HG02884 (cell line): ENCODE data around the gene ZFPM1.
"Not testable (repeated sequence)": the region's sequence is repeated elsewhere in the genome, so short reads cannot be mapped to it uniquely, and the experiment has no call there.

Experiments used
- ATAC-seq: cut with Tn5 transposase; IDR thresholded peaks from one replicate; pipeline ENCODE4 v1.9.1; 2021; ENCODE audit warnings: mild to moderate bottlenecking, moderate library complexity; ENCODE audit not compliant: unreplicated experiment

Gene ZFPM1

DNA sequence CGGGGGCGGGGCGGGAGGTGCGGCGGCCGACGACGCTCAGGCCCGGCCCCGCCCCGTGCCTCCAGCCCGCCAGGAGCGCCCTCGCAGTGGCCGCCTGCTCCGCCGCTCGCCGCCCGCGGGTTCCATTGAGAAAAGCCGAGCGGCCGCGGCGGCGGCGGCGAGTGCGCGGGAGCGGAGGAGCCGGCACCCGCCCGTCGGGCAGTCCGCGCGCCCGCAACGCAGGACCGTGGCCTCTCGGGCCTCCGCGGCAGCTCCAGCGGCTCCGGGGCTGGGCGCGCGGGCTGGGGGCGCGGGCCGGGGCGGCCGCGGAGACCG lies at the start of gene ZFPM1:
Gene ZFPM1 (plus strand): TSS at position 64 of the 315 bp plus-strand sequence. CDS start 359 bp downstream, outside the sequence.
- ATAC-seq, result no peak

DNA sequence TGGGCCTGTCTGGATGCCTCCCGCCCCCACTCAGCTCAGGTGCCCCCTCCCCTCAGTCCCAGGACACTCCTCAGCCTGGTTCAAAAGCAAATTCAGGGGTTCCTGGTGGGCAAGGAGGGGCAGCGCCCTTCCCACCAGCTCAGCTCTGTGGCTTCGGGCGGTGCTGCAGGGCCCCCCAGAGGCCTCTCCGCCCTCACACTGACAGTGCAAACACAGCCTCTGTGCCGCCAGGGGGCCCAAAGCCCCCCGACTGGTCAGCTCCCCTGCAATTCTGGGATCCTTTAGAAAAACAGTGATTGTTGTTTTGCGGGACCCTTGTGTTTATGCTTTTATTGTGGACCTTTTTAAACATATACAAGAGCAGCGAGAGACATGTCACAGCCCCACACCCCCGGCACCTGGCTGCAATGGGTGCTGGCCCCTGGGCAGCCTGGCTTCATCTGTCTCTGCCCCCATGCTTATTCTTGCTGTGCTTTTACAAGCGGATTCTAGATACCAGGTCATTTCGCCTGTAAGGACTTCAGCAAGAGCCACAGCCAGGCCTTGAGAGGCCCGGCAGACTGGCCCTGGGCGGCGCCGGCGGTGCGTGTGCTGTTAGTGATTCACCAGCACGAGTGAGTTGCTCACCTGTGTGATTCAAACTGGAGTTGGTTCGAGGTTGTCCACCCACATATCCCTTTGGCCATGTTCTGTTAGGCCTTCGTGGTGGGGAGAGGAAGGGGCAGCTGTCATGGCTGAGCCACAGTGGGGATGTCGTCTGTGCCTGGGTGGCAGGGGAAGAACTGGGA lies 49.1 kb upstream of the ZFPM1 start:
- ATAC-seq, result no peak

DNA sequence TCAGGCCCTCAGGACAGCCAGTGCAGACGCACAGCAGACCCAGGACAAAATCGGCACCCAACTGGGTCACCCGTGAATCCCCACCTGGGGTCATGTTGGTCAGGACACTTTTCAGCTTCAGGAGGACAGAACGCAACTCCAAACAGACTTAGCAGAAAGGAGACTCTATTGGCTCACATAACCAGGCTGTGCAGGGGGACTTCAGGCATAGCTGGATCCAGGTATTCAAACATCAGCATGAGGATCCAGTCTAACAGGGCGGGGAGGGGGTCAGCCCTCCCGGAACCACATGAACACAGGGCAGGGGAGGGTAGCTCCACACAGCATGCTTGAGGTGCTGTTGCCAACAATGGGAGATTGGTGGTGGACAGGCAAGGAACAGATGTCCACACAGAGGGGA lies 48.3 kb upstream of the ZFPM1 start:
- ATAC-seq, result no peak

DNA sequence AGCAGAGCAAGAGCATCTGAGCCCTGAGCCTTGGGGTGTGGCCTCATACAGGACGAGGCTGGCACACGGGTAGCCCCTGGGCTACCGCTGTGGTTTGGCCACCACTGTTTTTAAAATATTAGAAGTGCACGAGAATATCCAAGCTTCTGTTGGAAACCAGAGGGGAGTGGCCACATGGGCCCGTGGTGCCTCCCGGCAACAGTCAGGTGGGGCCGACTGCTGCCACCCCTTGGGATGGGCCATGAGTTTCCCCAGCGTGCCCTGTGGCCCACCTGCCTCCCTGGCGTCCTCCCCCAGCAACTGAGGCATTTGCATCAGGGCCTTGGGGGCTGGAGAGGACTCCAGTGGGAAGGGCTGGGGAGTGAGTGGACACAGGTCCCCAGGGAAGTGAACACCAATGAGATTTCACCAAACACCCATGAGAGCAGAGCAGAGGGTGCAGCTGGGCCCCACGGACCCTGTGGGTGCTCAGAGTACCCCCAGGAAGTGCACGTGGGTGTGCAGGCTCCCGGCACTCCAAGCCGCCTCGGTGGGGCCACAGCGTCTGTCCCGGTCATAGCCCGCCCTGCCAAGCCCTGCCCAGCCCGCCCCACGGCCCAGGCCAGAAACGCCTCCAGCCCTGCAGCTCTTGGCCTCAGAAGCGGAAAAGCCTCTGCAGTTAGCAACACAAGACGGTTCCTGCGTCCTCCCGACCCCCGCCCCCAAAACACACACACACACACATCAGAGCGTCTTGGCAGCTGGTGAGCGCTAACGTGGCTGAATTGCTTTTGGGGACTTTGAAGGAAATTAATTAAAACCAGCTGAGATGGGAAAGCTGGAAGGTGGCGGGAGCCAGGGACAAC lies 47.6 kb upstream of the ZFPM1 start:
- ATAC-seq, result no peak

DNA sequence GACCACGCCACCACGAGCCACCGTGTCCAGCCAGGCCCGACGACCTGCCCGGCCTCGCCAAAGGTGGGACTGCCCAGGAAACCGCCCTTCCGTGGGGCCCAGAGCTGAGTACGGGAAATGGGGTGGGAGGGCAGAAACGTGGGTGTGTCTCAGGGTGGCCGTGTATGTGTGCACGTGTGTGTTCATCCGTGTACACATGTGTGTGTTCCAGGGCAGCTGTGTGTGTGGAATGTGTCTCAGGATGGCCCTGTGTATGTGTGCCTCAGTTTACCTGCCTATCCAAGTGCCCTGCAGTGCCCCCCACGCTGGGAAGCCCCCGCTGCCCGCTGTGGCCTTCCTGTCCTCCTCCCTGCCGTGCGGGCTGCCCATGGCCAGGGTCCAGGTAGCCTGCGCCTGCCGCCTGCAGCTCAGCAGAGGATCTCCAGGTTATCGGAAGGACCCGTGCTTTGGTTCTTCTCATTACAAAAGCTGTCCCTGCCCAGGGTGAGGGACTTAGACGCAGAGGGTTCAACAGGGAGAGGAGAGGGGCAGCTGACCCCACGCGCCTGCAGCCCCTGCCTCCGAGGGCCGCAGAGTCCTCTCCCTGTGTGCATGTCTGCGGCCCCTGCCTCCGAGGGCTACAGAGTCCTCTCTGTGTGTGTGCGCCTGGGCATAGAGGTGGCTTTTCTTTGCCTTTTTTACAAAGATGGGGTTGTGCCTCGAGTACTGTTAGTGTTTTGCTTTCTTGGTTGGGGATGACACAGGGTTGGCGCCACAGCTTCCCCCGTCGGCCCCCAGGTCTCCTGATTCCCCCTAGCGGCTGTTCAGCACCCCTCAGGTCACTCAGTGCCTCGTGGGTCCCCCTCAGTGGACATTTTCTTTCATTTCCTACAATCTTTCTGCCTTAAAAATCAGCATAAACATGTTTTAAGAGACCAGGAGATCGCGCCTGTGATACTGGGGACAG lies 46.7 kb upstream of the ZFPM1 start:
- ATAC-seq, result no peak

DNA sequence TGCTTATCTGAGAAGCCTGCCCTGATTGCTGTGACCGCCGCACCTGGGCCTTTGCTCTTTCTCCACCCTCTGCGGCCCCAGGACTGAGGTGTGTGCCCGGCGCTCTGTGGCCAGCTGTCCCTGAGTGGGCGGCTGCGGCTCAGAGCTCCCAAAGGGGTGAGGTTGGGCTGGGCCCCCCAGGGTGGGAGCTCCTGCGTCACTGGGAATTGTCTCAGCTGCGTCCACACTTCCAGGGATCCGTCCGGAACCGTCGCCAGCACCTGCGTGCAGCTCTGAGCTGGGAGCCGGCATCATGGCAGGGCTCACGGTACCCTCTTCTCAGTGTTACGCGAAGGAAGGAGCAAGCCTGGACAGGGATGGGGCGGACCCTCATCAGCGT lies 46.0 kb upstream of the ZFPM1 start:
- ATAC-seq, result no peak

DNA sequence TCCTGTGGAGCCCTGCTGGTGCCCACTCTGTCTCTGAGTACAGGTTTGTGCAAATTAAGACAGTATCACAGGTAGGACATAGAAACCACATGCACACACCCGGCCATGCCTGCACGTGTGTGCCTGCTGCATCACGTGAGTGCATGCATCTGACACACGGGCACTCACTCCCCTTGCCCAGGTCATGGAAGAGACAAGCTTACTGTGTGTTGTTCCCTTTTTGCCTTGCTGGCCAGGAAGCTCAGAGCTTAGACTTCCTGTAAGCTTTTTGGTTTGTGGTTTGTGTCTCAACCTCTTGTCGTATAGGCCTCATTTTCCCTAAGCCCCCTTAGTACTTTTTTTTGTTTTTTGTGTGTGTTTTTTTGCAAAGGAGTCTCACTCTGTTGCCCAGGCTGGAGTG lies 45.3 kb upstream of the ZFPM1 start:
- no peak for ATAC-seq

DNA sequence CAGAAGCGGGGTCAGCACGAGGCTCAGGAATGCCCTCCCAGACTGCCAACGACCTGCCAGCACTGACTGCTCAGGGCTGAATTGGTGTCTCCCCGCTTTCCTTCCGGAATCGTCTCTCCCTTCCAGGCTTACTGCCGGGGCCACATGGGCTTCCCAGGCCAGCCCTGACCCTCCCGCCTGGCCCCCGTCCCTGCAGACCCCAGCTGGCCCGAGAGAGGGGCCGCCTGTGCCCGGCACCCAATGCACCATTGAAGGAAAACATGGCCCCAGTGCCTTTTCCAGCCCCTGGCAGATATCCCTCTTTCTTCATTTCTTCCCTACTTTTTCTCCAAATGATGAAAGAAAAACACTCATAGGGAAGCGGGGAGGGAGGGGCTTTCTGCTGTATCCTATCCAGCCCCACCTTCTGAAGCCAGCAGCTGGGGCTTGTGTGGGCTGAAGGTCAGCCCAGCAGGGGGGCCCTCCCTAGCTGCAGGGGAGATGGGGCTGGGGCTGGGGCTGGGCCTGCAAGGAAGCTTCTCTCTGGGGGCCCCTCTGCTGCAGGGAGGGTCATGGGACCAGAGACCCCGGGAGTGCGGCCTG lies 44.4 kb upstream of the ZFPM1 start:
- no peak for ATAC-seq

DNA sequence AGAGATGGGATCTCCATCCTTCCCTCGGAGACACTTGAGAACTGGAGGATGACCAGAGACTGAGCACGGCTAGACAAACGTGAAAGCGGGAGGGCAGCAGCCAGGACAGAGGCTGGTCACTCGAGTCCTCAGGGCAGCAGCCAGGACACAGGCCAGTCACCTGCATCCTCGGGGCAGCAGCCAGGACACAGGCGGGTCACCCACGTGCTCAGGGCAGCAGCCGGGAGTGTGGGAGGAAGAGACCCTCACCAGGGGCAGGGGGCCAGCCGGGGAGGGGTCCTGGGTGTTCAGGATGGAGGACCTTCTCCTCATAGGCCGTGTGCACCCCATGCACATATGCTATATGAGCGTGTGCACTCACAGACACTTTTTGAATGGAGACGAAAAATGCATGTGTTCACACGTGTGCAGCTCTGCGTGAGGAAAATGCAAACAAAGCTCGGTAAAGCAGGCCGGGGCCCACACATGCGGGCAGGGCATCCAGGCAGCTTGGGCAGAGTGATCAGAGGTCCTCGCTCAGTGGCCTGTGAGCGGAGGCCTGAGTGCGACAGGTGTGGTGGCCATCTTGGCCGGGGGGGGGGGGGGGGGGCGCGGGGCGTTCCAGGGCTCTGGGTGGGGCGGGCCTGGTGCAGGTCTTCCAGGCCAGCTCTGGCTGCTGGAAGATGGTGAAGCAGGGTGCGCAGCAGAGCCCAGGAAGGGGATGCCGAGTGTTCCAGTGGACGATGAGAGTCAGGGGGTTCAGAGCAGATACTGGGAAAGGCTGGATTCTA lies 43.6 kb upstream of the ZFPM1 start:
- no peak for ATAC-seq

DNA sequence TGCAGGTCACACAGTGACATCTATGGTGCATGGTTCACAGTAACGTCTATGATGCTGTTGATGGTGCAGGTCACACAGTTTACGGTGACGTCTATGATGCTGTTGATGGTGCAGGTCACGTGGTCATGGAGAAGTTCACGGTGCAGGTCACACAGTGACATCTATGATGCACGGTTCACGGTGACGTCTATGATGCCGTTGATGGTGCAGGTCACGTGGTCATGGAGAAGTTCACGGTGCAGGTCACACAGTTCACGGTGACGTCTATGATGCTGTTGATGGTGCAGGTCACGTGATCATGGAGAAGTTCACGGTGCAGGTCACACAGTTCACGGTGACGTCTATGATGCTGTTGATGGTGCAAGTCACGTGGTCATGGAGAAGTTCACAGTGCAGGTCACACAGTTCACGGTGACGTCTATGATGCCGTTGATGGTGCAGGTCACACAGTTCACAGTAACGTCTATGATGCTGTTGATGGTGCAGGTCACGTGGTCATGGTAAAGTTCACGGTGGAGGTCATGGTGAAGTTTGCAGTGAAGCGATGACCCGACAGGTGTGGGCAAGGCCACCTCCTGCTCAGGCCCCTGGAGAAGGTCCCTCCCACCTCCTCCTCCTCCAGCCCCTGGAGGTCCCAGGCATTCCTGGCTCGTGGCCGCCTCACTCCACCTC lies 42.6 kb upstream of the ZFPM1 start:
- ATAC-seq, result not testable (repeated sequence)

DNA sequence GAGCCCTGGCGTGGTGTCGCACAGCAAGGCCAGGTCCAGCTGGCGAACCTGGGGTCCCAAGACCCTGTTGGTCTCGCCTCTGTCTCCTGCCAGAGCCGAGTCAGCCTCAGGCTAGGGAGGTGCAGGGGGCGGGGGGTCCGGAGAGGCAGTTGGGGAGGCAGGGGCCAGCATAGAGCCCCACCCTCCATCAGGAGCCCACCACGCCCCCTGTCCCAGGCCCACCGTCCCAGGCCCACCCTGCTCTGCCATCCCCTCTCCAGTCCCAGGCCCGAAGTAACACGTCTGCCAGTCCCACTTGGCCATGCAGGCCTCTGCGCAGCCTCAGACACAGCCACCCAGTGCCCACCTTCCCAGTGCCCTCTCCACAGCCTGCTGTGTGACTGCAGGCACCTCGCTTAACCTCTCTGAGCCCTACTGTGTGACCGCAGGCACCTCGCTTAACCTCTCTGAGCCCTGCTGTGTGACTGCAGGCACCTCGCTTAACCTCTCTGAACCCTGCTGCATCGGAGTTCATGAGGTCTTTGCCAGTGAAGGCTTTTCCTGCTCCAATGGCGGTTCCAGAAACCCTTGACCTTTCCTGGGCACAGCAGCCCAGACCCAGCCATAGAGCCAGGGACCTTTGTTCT lies 41.0 kb upstream of the ZFPM1 start:
- ATAC-seq, result no peak

DNA sequence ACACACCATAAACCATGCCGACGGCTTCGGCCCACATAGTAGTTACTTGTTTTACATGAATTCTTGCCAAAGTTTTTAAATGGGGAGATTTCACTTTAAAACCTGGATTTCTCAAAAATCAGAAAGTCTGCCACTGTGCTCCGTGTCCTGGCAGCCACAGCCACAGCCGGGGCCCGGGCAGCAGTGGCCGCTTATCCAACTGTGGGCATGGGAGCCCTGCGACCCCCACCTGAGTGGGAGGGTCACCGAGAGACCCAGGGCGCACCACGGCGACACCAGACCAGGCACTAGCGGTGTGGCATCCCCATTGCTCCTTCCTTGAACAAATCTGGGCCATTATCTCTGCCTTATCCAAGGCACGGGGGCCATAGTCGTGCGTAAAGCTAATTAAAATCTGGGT lies 40.3 kb upstream of the ZFPM1 start:
- no peak for ATAC-seq

DNA sequence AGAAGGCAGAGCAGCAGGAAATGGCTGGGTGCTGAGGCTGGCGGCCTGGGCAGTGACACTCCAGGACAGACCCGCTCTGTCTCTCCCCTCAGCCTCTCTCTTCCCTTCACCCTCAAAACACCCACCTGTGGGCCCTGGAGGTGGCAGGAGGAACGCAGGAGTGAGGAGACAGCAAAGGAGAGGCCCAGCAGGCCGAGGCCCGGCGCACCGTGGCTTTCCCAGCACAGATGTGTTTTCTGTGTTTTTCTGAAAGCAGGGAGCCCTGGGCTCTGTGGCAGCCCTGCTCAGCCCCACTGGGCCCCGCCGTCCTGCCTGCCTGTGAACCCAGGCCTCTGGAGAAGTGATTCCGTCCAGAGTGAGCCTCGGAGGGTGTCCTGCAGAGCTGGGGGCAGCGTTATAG lies 39.8 kb upstream of the ZFPM1 start:
- ATAC-seq, result no peak

DNA sequence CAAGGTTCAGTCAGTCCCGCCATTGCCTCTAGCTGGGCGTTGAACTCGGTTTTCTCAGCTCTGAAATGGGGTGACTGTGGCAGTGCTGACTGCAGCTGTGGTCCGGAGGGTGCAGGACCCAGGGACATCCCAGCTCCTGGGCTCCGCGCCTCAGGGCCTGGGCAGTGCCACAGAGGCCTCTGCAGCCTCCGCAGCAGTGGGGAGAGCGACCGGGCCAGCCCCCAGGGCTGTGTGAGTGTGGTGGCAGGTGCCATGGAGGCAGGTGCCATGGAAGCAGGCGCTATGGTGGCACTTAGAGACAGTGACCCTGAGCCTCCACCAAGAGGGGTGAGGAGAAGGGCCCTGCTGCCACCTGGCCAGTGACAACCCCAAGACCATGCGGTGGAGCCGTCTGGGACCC lies 39.4 kb upstream of the ZFPM1 start:
- ATAC-seq, result no peak

DNA sequence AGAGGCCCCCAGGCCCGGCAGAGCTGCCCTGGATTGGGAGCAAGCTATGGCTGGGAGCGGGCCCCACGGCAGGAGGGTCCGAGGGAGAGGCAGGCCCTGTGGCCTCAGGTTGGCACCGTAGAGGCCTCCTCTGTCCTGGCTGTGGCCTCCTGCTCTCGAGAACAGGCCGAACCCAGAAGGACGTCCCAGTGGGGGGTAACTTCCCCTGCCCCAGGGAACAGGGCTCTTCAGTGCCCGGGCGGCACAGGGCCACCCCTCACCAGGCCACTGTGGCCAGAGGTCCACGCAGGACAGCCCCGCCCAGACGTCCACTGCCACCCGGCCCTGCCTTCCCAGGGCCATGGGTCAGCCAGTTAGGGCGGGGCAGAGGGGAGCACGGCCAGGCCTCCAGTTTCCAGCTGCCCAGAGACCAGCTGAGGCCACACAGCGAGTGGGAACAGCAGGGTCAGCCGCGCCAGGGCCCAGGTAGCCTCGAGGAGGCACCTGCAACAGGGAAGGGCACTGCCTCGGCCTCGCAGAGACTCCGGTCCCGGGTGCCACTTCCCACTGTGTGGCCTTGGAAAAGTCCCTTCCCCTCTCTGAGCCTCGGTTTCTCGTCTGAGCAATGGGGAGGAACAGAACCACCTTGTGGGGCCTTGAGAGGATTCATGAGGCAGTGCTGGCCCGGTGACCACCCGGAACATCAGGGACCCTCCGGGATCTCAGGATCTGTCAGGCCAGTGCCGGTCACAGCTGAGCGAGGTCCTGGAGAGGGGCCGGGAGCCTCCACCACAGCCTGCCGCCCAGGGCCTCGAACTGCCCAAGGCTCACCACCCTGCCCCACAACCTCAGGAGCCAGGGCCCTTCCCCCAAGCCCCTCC lies 38.3 kb upstream of the ZFPM1 start:
- ATAC-seq, result no peak

DNA sequence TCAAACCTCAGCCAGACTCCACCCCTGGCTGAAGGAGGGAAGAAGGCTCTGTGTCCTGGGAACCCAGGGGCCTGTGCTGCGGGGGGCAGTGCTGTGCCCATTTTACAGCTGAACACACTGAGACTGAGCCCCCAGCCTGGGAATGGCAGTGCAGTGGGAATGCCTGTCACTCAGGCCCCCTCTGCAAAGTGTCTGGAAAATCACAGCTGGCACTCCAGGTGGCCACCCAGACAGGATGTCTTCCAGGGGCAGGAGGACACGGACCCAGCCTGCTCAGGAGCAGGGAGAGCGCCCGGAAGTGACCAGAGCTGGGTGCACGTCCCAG lies 37.7 kb upstream of the ZFPM1 start:
- no peak for ATAC-seq

DNA sequence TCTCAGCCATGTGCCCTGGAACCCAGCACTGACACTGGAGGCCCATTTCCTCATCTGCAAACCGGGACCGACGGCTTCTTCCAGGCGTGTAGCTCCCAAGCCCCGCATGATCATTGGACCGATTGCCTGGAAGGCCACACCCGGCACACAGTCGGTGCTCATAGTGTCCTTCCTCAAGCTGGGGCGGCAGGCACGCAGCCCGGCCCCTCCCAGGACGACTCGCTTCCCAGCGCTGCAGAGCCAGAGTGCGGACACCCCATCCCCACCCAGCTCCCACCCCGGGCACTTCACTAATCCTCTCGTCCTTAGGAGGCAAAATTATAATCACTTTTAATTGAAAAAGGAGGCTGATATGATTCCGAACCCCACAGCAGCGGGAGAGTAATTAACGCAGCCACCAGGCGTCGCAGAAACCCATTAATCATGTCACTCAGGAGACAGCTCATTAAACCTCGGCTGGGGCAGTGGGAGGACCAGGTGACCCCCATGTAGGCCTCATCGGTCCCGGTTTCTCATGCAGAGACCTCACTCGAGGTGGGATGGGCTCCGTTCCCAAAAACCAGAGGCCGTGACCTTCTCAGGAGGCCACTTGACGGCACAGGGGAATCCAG lies 37.3 kb upstream of the ZFPM1 start:
- ATAC-seq, result no peak

DNA sequence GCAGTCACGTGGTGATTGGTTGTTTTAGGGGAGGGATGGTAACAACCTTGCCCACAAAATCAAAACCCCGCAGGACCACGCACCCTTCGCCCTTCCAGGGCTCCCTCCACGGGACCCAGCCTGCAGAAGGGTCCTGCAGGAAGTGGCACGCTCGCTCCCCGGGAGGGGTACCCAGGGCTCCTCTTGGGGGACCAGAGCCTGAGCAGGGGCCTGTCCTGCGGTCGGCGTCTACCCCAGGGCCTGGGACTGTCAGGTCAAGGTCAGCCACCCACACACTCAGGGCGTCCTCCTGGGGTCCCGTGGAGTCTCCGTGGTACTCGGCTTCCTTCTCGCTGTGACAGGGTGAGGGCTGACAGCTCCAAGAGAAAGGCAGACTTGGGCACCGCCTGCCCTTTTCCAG lies 36.4 kb upstream of the ZFPM1 start:
- no peak for ATAC-seq
